D721Med (cell line): Measurements from ENCODE around the gene KNG1.
"Not testable (repeated sequence)": the region's sequence is repeated elsewhere in the genome, so short reads cannot be mapped to it uniquely, and the experiment has no call there.

ENCODE experiments used
- DNase-seq: peaks from one replicate; pipeline ENCODE4 v3.0.0; 2011; ENCODE audit warnings: low spot score; ENCODE audit not compliant: insufficient read length
- FAIRE-seq: peaks from 2 replicates; lab custom pipeline; 2011; peaks lifted over from hg19 to GRCh38; lab: Jason Lieb, UNC
- CTCF ChIP-seq: IDR thresholded peaks from 2 replicates; pipeline ENCODE4 v1.5.1; 2012; ENCODE audit warnings: mild to moderate bottlenecking, control low read depth; ENCODE audit not compliant: insufficient read depth; ENCODE audit errors: missing control alignments

Gene KNG1

GRCh38 chr3:186680869-186681268, 36.3 kb upstream of the KNG1 start:
- FAIRE-seq (no peak), DNase-seq (no peak)
- no peak for TF ChIP-seq CTCF

GRCh38 chr3:186682812-186683211, 34.3 kb upstream of the KNG1 start:
- DNase-seq (no peak), FAIRE-seq (no peak)
- TF ChIP-seq CTCF, result no peak

- DNase-seq (no peak), FAIRE-seq (no peak)
- no peak for TF ChIP-seq CTCF
These were observed 33.2 kb upstream of the KNG1 start for GRCh38 chr3:186683979-186684378.

- FAIRE-seq, DNase-seq: not testable (repeated sequence)
These were observed 30.7 kb upstream of the KNG1 start for GRCh38 chr3:186686475-186686874.

GRCh38 chr3:186687120-186687651, 30.0 kb upstream of the KNG1 start:
- TF ChIP-seq CTCF, result no peak
- FAIRE-seq (no peak), DNase-seq (no peak)

GRCh38 chr3:186690304-186690703, 26.9 kb upstream of the KNG1 start:
- DNase-seq, FAIRE-seq: not testable (repeated sequence)

GRCh38 chr3:186691676-186692075, 25.5 kb upstream of the KNG1 start:
- no peak for DNase-seq
- no peak for TF ChIP-seq CTCF

GRCh38 chr3:186693843-186694242, 23.3 kb upstream of the KNG1 start:
- no peak for TF ChIP-seq CTCF
- no peak for FAIRE-seq
- DNase-seq, result no peak

More at GRCh38 chr3:186691676-186692075, 25.5 kb upstream of the KNG1 start:
- FAIRE-seq, result no peak
